GM18526 (cell line): ENCODE data around the gene NINJ1.

Experiments used
- POLR2A ChIP-seq: IDR thresholded peaks from 3 replicates; pipeline ENCODE4 v1.6.1; 2011; ENCODE audit not compliant: insufficient read length; ENCODE audit errors: extremely low read depth

NINJ1 gene

GRCh38 chr9:93108291-93109041, 25.6 kb downstream of the NINJ1 start:
- TF ChIP-seq POLR2A = no peak

GRCh38 chr9:93107825-93108161, 26.3 kb downstream of the NINJ1 start:
- TF ChIP-seq POLR2A = no peak

- no peak for TF ChIP-seq POLR2A
Observed at GRCh38 chr9:93107151-93107824, 26.8 kb downstream of the NINJ1 start.

GRCh38 chr9:93105620-93106019, 28.4 kb downstream of the NINJ1 start:
- TF ChIP-seq POLR2A = no peak

- no peak for TF ChIP-seq POLR2A
Observed at GRCh38 chr9:93100276-93100636, 33.8 kb downstream of the NINJ1 start.

GRCh38 chr9:93099551-93100275, 34.3 kb downstream of the NINJ1 start:
- TF ChIP-seq POLR2A = no peak

GRCh38 chr9:93098236-93098946, 35.7 kb downstream of the NINJ1 start:
- no peak for TF ChIP-seq POLR2A

- no peak for TF ChIP-seq POLR2A
Observed at GRCh38 chr9:93097511-93098201, 36.4 kb downstream of the NINJ1 start.

- no peak for TF ChIP-seq POLR2A
Observed at GRCh38 chr9:93096811-93097382, 37.2 kb downstream of the NINJ1 start.

- TF ChIP-seq POLR2A = peak; percentile 76
Observed at GRCh38 chr9:93096131-93096802, 37.8 kb downstream of the NINJ1 start, which contains the start of gene CARD19. TSS of gene CARD19 (plus strand) at chr9:93096217. CDS start at chr9:93096346, 129 bp downstream.

- TF ChIP-seq POLR2A = peak; percentile 71
Observed at GRCh38 chr9:93095205-93096130, 38.6 kb downstream of the NINJ1 start.

GRCh38 chr9:93094658-93095204, 39.3 kb downstream of the NINJ1 start:
- TF ChIP-seq POLR2A = peak; percentile 41
